B cell (primary cell): ENCODE measurements around the gene NDUFA13. TPM values are rescaled to one million over a fixed set of nuclear protein-coding genes. Genes with fewer than 3 reads are reported as not detected.

ENCODE experiments used
- ATAC-seq: fragments of 200-7000 bp; cut with Tn5 transposase; one replicate; pipeline ENCODE4 v1.10.0; 2021; ENCODE audit warnings: low read depth, mild to moderate bottlenecking, moderate number of reproducible peaks, moderate library complexity
- CTCF ChIA-PET: fragments of 350-600 bp; sonication (Branson Sonifier 250); formaldehyde crosslinking; loops from one replicate; lab custom pipeline; 2021; ENCODE audit warnings: antibody characterized with exemption, inconsistent platforms; lab: Charles Lee
- POLR2A ChIA-PET: fragments of 350-600 bp; sonication (Branson Sonifier 250); formaldehyde crosslinking; loops from one replicate; lab custom pipeline; 2021; ENCODE audit warnings: antibody characterized with exemption; lab: Charles Lee
- DNase-seq: peaks from one replicate; pipeline ENCODE4 v3.0.0; 2013
- H2AFZ ChIP-seq: 2 replicates; pipeline ENCODE4 v1.6.1; 2012; ENCODE audit warnings: mild to moderate bottlenecking, low read depth, low read length; ENCODE audit not compliant: insufficient read depth, poor library complexity, severe bottlenecking
- H3K27ac ChIP-seq, 2 donors: 1 replicate in 1 of 2; 2 replicates in 1 of 2; pipeline ENCODE4 v1.5.1; 2012 to 2013; ENCODE audit warnings: low read length in 2 of 2, mild to moderate bottlenecking in 2 of 2, moderate library complexity in 1 of 2
- H3K27me3 ChIP-seq, 4 experiments: fragments of 200-600 bp in 1 of 4; sonication (generic) in 1 of 4; replicated peaks in 1 of 4; 1 replicate in 2 of 4; 2 replicates in 2 of 4; pipeline versions ENCODE4 v1.6.1 to v1.7.0; 2013 to 2016; ENCODE audit warnings: low read length in 3 of 4, mild to moderate bottlenecking in 2 of 4, mixed read lengths in 1 of 4, moderate library complexity in 1 of 4; ENCODE audit not compliant: insufficient read depth in 4 of 4, control insufficient read depth in 3 of 4; ENCODE audit errors: control extremely low read depth in 1 of 4
- H3K36me3 ChIP-seq, 2 experiments: replicated peaks in 1 of 2; 1 replicate in 1 of 2; 2 replicates in 1 of 2; pipeline versions ENCODE4 v1.6.1 to v1.7.1; 2013; ENCODE audit warnings: low read length in 1 of 2; ENCODE audit not compliant: insufficient read depth in 2 of 2, control insufficient read depth in 1 of 2; ENCODE audit errors: control extremely low read depth in 1 of 2, extremely low read depth in 1 of 2
- H3K4me1 ChIP-seq, 2 donors: fragments of 200-600 bp in 1 of 2; sonication (generic) in 1 of 2; 1 replicate in 1 of 2; 2 replicates in 1 of 2; pipeline versions ENCODE4 v1.5.1 to v1.6.1; 2013 to 2017; ENCODE audit warnings: low read length in 2 of 2; ENCODE audit not compliant: control insufficient read depth in 2 of 2, insufficient read depth in 2 of 2
- H3K4me2 ChIP-seq: replicated peaks from 2 replicates; pipeline ENCODE3; 2012; ENCODE audit warnings: mild to moderate bottlenecking, low read depth, low read length; ENCODE audit not compliant: poor library complexity, severe bottlenecking
- H3K4me3 ChIP-seq, 5 experiments: fragments of 200-600 bp in 1 of 5; sonication (generic) in 1 of 5; 1 replicate in 3 of 5; 2 replicates in 2 of 5; pipeline versions ENCODE4 v1.5.1 to v1.7.0; 2011 to 2016; ENCODE audit warnings: low read length in 4 of 5, mild to moderate bottlenecking in 4 of 5, low read depth in 2 of 5, control low read depth in 1 of 5, moderate library complexity in 1 of 5; ENCODE audit not compliant: insufficient read depth in 1 of 5; ENCODE audit errors: control extremely low read depth in 1 of 5, extremely low read depth in 1 of 5
- H3K79me2 ChIP-seq: fragments of 200-600 bp; sonication (generic); one replicate; pipeline ENCODE4 v1.6.0; 2016; ENCODE audit warnings: low read length; ENCODE audit not compliant: control insufficient read depth, insufficient read depth
- H3K9ac ChIP-seq: fragments of 200-600 bp; sonication (generic); 2 replicates; pipeline ENCODE4 v1.6.1; 2017; ENCODE audit warnings: mild to moderate bottlenecking, low read length, moderate library complexity
- H3K9me3 ChIP-seq, 3 donors: one replicate each; pipeline versions ENCODE4 v1.6.1 to v1.7.1; 2013; ENCODE audit warnings: low read length in 2 of 3; ENCODE audit not compliant: control insufficient read depth in 2 of 3, insufficient read depth in 1 of 3; ENCODE audit errors: control extremely low read depth in 1 of 3
- H4K20me1 ChIP-seq: 2 replicates; pipeline ENCODE4 v1.6.0; 2012; ENCODE audit warnings: mild to moderate bottlenecking, low read length; ENCODE audit not compliant: insufficient read depth, control insufficient read depth, poor library complexity, severe bottlenecking
- H3K27ac Mint-ChIP-seq: one replicate; pipeline ENCODE4 v1.8.0; 2021; ENCODE audit warnings: mixed read lengths
- H3K27me3 Mint-ChIP-seq: one replicate; pipeline ENCODE4 v1.8.0; 2021; ENCODE audit warnings: mixed read lengths
- H3K4me1 Mint-ChIP-seq: one replicate; pipeline ENCODE4 v1.8.0; 2021; ENCODE audit warnings: mixed read lengths
- H3K4me3 Mint-ChIP-seq: one replicate; pipeline ENCODE4 v1.8.0; 2021; ENCODE audit warnings: mixed read lengths
- H3K9me3 Mint-ChIP-seq: one replicate; pipeline ENCODE4 v1.8.0; 2022; ENCODE audit warnings: mixed read lengths; ENCODE audit not compliant: insufficient read depth
- CTCF ChIP-seq: fragments of 200-600 bp; IDR thresholded peaks from one replicate; pipeline ENCODE4 v1.8.0; 2022; ENCODE audit warnings: antibody characterized with exemption, mild to moderate bottlenecking
- EZH2 ChIP-seq: IDR thresholded peaks from 2 replicates; pipeline ENCODE4 v1.6.1; 2012; ENCODE audit warnings: borderline replicate concordance, low read depth, mild to moderate bottlenecking, moderate library complexity, low read length; ENCODE audit not compliant: insufficient read depth, poor library complexity, severe bottlenecking
- WGBS: methylation state at CpG from one replicate; pipeline ENCODE4 v1.1.5; 2013; ENCODE audit warnings: missing lambda C conversion rate; ENCODE audit not compliant: insufficient coverage; 5-methylcytosine and 5-hydroxymethylcytosine counted together
- intact Hi-C: fragments of 100-400 bp; cut with micrococcal nuclease; formaldehyde crosslinking; loops from one replicate; pipeline ENCODE4 v1.10.0; 2022
- polyA plus RNA-seq: library from polyadenylated mRNA; depleted of rRNA; stranded (reverse); fragments of >200 nt; gene quantifications from 2 replicates; pipeline ENCODE4 v1.2.3, GENCODE V29; 2012
- total RNA-seq, 2 donors: library from RNA; stranded (reverse); fragments of 120-200 nt in 1 of 2; gene quantifications; 1 replicate in 1 of 2; 2 replicates in 1 of 2; pipeline versions ENCODE4 v1.2.3 to v1.2.4, GENCODE V29; 2013 to 2022

Gene NDUFA13
- total and polyA plus RNA-seq, 2 donors (not counting 1 experiment from before 2014, with no cell fraction given) = 188 to 195 TPM

GRCh38 chr19:19540715-19541515 lies 24.9 kb downstream of the NDUFA13 start:
- peak; percentile 72 for ATAC-seq
- peak overlapping the region; percentile 90 for H3K4me2 ChIP-seq
- WGBS = 8% methylated on average over 43 of the region's 45 CpGs
- peak overlapping the region; percentile 54 for H2AFZ ChIP-seq
- no peaks in the 10 kb centered on the region for H4K20me1 ChIP-seq
- DNase-seq = peak; percentile 70
- H3K4me3 ChIP-seq = peak overlapping the region in 3 of 5 experiments; percentile 35 to 57 (median 48)
- ChIA-PET CTCF (interaction anchor here (0.6 kb wide), 1 partner anchor 14 kb away, joined by 3 read pairs; no protein-coding TSS in a partner anchor), POLR2A (interaction anchor here (0.6 to 1.0 kb wide), 3 partner anchors 9 to 258 kb away, joined by 3 read pairs; no protein-coding TSS in a partner anchor)
- H3K27me3 Mint-ChIP-seq = peaks cover 22% of the 10 kb centered on the region
- H3K4me3 Mint-ChIP-seq = peak overlapping the region; percentile 80
- H3K36me3 ChIP-seq = no peaks in the 10 kb centered on the region
- peaks cover 36 to 38% of the 10 kb centered on the region in 2 donors for H3K4me1 ChIP-seq
- H3K27ac ChIP-seq = no peak overlapping the region
- H3K27ac Mint-ChIP-seq = no peak overlapping the region
- TF ChIP-seq EZH2 (no peak), CTCF (no peak)
- intact Hi-C loops = no loop called here
- peaks cover 0 to 44% (median 0%) of the 10 kb centered on the region in 3 donors for H3K9me3 ChIP-seq
- H3K9ac ChIP-seq = peak overlapping the region; percentile 58
- peaks cover 0 to 62% (median 23%) of the 10 kb centered on the region in 4 experiments for H3K27me3 ChIP-seq
- H3K4me1 Mint-ChIP-seq = peaks cover 25% of the 10 kb centered on the region
- no peaks in the 10 kb centered on the region for H3K9me3 Mint-ChIP-seq
- no peaks in the 10 kb centered on the region for H3K79me2 ChIP-seq

- ChIA-PET CTCF (interaction anchor here (0.6 kb wide), 1 partner anchor 13 kb away, joined by 3 read pairs; no protein-coding TSS in a partner anchor), POLR2A (interaction anchor here (0.6 to 1.0 kb wide), 3 partner anchors 10 to 257 kb away, joined by 3 read pairs; no protein-coding TSS in a partner anchor)
- Histone ChIP-seq H2AFZ (no peak overlapping the region), H3K4me1 (peaks cover 36 to 38% of the 10 kb centered on the region in 2 donors), H3K27me3 (peaks cover 0 to 62% (median 23%) of the 10 kb centered on the region in 4 experiments), H3K79me2 (no peaks in the 10 kb centered on the region), H3K4me3 (peak overlapping the region in 2 of 5 experiments; percentile 48 to 57), H3K27ac (no peak overlapping the region), H3K36me3 (no peaks in the 10 kb centered on the region), H3K4me2 (peak overlapping the region; percentile 90), H3K9me3 (peaks cover 0 to 44% (median 0%) of the 10 kb centered on the region in 3 donors), H4K20me1 (no peaks in the 10 kb centered on the region), H3K9ac (peak overlapping the region; percentile 58)
- DNase-seq (no peak), ATAC-seq (no peak)
- peak overlapping the region; percentile 80 for H3K4me3 Mint-ChIP-seq
- no peaks in the 10 kb centered on the region for H3K9me3 Mint-ChIP-seq
- TF ChIP-seq EZH2 (no peak), CTCF (no peak)
- H3K4me1 Mint-ChIP-seq = peaks cover 25% of the 10 kb centered on the region
- WGBS = 79% methylated on average over 16 of the region's 16 CpGs
- intact Hi-C loops = no loop called here
- H3K27me3 Mint-ChIP-seq = peaks cover 22% of the 10 kb centered on the region
- H3K27ac Mint-ChIP-seq = no peak overlapping the region
These were observed 25.6 kb downstream of the NDUFA13 start for GRCh38 chr19:19541616-19542015.
